ENCODE measurements around the gene FYN.
"Not testable (repeated sequence)": the region's sequence is repeated elsewhere in the genome, so short reads cannot be mapped to it uniquely, and the experiment has no call there.

Gene FYN

DNA sequence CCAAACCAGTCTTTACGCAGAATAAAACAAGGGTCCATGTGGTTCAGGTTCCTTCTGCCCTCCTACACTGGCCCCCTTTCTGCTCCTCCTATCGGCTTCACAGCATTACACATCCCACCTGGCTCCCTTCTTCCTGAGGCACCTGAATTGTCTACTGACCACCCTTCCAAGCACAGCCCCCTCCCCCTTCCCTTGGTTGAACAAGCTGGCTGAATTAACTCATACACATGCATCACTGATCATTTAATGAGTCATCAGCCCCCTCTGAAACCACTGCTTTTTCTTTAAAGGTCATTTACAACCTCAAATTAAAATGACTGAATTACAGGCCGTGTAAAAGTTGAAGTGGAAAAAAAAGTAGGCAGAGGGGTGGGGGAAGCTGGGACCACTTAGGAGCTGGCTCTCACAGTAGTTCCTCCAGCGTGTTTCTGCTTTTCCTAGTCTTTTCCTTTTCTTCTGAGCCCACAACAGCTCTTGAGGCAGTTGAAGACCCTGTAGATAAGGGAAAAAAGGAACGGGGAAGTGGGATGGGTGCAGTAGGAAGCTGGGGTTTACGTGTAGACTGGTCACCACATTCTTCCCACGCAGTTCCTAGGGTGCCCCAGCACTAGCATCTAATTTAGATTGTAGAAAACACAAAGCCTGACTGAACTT, 67.6 kb downstream of the FYN start:
- peak; percentile 60 for DNase-seq

DNA sequence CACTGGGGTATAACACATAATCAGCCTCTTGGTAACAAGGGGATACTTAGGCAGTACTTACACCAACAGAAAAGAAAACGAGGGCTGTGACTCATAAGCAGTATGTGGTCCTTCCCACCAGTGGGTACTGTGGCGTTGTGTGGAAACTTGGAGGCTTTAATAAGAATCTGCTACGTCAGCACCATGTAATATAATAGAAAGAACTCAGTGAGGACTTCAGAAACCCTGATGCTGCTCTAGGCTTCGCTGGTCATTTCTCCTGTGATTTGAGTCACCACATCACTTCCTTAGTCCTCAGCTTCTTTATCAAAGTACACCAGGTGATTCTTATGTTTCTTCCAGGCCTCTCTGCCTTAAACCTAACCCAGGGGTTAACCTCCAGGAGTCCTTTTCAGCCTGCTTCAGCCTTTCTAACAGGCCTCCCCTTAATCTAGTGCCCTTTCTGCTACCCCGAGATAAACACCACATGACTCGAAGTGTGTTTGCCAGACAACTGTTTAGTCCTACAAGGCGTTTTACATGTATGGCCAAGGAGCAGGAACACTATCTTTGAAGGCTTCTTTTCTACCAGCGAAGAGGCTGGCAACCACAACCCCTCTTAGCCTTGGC, 68.5 kb downstream of the FYN start:
- peak; percentile 51 for DNase-seq

DNA sequence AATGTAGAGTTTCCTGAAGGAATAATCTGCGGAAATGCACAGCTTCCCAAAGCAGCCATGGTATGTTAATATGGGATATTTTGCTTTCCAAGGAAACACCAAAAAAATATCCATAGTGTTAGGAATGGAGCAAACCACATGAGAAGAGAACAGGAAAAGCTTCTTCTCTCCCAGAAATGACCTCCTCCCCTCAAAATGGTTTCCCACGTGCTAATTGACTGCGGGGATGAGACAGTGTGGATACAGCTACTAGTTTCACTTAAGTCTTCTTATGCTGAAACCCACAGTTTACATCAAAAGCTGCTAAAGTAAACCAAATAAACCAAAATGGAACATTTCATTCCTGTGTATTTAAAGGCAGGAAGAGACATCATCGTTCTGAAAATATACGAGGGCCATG, 69.4 kb downstream of the FYN start:
- no peak for DNase-seq

DNA sequence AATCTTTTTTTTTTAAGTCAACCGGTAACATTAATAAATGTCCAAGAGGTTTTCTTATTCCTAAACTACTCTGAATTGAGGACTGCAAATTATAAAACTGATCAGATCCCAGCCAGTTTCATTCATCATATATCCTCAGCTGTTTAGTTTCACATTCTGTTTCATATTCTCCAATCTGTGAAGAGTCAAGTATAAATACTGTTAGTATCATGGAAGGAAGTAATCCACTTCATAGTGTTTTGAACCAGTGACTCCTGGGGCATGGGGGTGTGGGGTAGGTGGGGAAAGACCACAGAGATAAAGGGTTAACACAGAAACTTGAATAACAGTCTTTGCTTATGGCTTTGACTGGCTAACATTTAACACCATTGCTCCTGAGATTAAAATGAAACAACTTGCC, 69.9 kb downstream of the FYN start:
- DNase-seq, result no peak

DNA sequence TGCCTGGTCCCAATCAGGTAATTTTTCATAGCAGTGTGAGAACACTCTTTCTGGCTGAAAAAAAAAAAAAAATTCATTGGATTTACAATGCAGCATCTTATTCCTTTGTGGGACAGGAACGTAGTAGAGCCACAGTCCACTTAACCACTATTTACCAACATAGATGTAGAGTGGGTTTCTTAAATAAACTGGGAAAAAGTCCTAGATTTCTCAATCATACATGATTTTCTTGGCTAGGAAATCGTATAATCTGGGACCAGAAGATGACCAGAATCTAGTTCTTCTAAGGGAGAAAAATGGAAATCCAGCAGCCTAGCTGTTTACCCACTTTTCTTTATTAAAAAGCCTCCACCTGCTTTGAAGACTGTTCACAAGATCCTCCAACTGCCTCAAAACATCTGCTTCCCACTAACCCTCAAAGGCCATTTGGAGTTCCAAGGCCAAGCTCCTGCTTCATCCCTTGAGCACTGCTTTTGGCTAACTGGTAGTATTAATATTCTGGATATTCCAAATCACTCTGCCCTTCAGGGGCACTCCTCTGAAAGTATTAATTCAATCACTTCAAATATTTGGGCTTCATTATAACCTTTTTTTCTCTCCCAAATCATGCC, 70.4 kb downstream of the FYN start:
- DNase-seq, result no peak

DNA sequence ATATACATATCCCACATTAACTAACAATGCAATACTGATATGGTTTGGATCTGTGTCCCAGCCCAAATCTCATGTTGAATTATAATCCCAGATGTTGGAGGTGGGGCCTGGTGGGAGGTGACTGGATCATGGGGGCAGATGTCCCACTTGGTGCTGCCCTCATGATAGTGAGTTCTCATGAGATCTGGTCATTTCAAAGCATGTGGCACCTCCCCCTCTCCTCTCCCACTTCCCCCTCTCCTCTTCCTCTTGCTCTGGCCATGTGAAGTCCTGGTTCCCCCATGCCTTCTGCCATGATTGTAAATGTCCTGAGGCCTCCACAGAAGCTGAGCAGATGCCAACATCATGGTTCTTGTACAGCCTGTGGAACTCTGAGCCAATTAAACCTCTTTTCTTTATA, 71.2 kb downstream of the FYN start:
- no peak for DNase-seq

DNA sequence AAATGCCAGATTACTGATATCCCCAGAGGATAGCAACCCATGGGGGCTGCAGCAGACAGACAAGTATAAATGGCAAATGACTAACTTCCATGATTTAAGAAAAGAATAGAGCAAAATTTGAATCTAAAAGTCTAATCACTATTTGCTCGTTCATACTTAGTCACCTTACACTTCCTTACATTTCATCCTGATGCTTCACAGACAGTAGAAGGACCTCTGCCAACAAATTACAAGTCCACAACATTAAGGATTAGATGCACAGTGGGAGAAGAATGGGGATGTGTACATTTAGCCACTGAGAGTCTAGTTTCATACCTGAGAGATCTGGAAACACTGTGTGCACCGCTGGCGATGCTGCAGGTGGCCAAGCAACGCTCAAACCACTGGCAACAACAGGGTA, 72.4 kb downstream of the FYN start:
- DNase-seq, result no peak

DNA sequence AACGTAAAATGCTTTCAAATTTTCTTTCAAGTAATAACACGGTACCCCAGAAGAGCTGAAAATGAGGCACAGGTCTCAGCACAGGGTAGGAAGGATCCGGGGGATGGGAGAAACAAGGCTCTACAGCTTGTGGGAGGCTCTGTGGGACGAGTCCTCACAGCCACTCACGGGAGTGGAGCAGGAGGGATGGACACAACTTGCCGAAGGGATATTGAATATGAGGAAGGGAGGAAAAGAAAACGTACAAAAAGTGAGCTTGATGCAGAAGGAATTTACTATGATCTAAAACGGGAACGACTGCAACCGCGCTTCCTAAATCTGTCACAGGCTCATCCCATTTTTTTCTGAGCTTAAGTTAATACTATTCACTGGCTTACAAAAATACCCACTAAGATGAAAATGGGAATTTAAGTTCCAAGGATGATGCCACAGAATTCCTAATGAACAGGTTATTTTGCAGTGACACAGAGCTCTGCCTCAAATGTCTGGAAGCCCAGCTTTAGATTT, 72.9 kb downstream of the FYN start:
- no peak for DNase-seq

DNA sequence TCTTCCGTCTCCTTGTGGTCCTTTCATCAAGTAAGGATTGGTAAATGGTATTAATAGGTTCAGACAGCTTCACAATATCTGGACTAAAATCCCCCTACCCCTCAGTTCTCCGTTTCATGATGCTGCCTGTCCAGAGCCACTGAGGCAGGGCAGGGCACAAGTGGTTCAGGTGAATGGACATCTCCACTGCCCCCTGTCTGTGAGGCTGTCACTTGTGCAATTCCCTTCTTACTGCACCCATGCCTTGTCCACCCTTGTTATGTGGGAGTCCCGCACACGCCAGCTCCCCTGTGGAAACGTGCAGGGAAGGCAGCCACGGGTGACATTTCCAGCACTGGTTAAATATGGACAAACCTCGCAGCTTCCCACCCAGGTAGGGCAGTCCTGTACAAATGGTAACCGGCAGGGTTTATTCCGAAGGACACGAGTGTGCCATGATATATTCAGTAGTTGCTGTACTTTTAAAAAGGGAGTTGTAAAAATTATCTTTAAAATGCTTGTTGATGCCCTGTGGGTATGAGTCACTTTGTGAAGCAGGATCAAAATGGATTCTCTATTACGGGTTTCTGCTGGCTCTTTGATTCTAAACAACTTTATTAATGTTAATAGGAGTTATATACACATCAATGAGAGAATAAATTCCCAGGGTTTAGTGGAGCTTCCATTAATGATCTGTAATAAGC, 73.5 kb downstream of the FYN start:
- no peak for DNase-seq

DNA sequence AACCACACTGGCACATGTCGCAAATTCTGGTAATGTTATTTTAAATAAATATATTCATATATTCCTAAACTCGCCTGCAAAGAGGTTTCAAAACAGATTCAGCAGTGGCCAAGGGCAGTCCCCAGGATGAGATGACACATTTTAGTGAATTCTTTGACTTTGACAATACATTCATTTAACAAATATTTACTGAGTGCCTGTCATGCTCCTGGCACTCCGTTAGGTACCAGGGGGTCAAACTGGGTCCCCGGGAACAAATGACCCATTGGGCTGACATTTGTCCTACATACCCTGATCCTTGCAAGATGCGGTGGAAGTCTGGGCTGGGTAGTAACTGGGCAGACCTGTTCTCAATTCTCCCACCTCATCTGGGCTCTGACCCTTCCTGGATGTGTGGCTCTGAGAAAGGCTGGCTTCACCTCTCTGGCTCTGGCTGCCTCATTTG, 74.9 kb downstream of the FYN start:
- no peak for DNase-seq

DNA sequence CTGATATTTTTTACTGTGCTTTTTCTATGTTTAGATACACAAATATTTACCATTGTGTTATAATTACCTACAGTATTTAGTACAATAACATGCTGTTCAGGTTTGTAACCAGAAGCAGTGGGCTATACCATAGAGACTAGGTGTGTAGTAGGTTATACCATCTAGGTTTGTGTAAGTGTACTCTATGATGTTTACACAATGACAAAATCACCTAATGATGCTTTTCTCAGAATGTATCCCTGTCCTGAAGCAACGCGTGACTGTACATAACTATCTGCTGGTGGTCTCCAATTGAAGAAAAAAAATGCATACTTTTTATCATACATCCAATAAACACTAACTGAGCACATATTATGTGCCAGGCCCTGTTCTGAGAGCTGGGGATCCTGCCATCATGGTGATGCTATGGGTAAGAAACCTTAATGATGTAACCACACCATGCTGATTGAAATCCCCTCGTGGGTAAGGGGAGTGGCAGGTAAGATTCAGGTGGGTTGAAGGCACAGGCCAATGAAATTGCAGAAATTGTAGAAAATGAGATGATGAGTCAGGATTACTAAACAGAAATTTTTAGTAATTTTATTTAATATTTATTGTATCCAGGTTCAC, 76.8 kb downstream of the FYN start:
- no peak for DNase-seq

DNA sequence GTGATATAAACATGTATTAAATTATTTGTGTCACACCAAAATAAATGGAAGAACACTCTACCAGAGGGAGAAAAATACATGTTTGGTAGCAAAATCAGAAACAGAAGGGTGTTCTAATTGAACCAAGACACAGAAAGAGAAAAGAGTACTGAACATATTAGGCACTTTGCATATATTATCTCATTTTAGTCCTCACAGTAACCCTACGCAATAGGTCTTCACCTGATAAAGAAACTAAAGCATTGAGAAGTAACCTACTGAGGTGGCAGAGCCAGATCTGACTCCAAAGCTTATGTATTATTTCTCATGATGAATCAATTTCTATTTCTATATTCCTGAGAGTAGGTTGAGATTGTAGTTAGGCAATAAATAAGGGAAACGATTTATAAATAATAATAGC, 77.7 kb downstream of the FYN start:
- no peak for DNase-seq

DNA sequence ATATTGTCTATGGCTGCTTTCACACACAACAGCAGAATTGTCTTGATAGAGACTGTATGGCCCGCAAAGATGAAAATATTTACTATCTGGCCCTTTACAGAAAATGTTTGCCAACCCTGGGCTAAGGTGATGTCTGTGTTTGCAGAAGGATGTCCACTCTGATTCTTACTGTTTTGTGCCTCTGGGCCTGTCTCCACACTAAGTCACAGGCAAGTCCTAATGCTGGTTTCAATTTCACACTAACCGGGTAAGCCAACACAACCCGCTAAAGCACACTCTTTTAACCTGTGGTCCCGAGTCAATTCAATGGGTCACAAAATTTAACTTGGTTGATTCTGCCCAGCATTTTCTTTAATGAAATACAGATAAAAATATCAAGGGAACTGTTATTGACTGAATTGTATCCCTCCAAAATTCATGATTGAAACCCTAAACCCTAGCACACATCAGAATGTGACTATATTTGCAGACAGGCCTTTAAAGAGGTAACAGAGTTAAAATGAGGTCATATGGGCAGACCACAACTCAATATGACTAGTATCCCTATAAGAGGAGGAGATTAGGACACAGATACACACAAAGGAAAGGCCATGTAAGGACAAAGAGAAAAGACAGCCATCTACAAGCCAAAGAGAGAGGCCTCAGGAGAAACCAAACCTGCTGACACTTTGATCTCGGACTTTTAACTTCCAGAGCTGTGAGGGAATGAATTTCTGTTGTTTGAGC, 78.4 kb downstream of the FYN start:
- DNase-seq, result no peak

DNA sequence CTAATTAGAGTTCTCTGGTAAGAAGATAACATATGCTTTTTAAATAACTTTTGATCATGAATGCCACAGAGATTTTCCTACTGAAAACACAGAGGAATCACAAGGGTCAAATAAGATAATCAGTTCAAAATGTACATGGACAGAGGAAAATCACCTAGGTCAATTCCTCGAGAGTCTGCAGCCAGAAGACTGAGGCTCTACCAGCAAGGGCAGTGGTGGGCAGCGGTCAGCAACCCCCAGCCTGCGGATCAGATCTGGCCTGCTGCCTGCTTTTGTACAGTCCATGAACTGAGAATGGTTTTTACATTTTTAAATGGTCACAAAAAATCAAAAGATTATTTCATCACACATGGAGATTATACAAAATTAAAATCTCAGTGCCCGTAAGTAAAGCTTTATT, 79.0 kb downstream of the FYN start:
- DNase-seq, result no peak

DNA sequence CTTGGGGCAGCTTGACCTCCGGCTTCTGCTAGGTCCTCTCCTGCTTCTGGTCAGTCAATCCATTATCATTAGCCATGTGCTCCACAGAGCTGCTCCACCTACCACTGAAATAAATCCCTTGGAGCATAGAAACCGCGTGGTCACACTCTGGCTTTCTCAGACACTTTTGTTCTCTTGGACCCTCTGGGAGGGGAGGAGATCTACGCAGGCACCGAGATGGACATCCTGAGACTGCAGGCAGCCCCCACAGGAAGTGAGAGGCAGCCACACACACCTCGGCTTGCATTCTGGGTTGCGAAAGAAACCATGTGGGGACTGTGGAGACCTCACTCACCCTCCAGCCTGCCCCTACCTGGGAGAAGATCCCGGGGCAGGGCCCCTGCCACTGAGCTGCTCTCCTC, 79.5 kb downstream of the FYN start:
- DNase-seq, result peak; percentile 51

DNA sequence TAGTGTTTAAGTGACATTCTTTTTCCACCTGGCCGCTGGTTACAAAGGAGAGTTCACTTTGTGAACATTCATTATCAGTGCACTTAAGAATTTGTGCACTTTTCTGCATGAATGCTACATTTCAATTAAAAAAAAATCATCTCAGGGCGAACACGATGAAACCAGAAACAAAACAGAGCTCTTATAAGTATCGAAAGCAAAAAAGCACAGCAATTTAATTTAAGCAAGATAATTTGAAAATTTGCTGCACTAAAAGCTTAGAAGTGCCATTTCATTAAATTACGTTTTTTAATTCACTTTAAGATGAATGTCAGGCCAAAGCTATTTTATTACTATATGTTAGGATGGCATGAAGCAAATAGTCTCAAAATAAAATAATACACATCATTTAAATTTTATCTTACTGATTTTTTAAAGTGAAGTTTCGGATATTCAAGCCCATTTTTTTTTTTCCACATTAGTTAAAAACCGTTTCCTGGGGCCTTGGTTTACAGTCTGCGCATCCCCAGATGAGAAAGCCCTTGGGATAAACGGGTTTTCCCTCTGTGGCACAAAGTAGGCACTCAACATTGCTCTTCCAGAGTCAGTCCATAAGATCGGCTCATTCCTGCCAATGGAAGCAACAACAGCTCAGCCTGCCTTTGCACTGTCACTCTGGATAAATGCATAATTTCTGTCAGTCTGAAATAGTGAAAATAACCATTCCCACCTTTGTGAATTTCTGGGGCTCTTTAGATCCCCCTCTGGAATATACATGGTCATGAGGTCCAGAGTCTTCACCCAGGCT, 80.1 kb downstream of the FYN start:
- DNase-seq, result no peak

DNA sequence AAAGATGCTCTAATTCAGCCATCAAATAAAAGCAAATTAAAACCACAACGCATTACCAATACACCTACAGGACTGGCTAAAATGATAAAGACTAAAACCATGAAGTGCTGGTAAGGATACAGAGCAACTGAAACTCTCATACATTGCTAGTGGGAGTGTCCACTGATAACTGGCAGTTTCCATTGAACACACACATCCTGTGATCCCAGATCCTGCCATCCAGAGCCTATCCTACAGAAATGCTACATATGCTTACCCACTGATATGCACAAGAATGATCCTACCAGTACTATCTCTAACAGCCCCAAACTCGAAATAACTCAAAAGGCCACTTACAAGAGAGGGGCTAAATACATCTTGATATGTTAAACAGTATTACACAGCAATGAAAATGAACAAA, 81.0 kb downstream of the FYN start:
- DNase-seq, result no peak

DNA sequence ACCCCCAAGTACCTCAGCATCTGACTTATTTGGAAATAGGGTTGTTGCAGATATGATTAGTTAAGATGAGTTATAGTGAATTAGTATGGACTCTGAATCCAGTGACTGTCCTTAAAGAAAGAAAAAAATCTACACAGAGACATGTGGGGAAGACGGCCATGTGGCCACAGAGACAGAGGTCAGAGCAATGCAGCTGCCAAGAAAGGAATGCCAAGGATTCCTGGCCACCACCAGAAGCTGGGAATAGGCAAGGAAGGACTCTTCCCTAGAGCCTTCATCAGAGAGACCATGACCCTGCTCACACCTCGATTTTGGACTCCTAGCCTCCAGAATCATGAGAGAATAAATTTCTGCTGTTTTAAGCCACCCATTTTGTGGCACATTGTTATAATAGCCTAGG, 81.8 kb downstream of the FYN start:
- DNase-seq, result no peak

DNA sequence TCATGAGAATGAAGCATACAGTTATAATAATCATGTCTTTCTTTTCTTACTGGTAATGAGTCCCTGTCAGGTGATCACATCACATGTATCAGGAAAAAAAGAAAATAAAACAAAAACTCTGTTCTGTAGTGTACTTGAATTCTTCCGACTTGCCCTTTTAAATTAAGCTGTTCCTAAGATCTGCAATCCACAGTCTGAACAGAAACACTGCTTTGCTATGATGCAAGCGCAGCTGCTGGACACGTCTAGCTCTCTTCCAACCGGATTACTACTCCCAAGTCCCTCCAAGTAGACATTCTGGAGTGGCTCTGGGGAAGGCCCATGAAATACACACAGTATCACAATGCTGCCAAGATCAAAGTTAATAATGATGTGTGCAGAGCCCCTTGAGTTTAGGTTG, 83.7 kb downstream of the FYN start:
- no peak for DNase-seq

DNA sequence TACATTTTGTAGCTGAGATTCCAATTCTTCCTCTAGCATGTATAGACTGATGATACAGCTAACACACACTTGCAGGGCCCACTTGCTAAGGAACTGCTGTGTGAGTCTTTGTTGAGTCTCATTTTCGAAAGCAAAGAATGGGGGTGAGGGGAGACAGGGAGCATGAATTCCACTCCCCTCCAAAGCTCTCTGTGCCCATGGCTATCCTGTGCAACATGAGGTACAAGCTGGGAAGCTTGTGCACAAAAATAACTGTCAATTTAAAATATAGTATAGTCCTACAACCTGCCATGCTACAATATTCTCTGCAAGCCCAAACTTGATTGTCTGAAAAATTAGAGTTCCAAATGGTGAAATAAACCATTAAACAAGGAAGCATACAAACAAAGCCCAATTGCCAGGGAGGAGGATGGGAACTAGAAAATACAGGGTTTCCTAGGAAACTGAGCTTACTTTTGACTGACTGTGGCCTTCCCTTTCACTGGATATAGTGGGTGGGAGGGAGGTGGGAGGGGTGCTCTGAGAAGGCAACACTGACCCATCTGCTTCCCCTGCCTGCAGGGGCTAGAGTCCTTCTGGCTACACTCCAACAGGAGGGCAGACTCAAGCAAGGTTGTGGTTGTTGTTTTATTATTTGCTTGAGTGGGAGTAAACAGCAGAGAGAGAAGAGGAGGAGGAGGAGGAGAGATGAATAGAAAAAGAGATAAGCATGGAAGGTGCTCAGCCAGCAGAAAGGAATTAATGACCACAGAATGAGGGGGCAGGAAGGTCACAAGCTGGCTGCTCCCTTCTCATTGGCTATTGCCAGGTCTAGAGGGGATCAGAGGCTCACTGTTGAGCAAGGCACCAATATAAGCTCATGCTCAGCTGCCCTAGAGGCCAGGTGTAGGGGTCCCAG, 84.6 kb downstream of the FYN start:
- DNase-seq, result no peak

DNA sequence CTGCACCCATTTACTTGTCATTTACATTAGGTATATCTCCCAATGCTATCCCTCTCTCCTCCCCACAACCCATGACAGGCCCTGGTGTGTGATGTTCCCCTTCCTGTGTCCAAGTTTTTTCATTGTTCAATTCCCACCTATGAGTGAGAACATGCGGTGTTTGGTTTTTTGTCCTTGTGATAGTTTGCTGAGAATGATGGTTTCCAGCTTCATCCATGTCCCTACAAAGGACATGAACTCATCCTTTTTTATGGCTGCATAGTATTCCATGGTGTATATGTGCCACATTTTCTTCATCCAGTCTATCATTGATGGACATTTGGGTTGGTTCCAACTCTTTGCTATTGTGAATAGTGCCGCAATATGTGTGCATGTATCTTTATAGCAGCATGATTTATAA, 87.1 kb downstream of the FYN start:
- DNase-seq, result not testable (repeated sequence)

Data from activated T-cell treated with anti-CD3 and anti-CD28 coated beads, Interleukin-2, amount 50 U/mL, for 1 hour (primary cell).